Hepatocyte (in vitro differentiated cells): ENCODE results near the gene ADAMTS4.

Experiments used
- EZH2 ChIP-seq: fragments of 200-600 bp; sonication (generic); IDR thresholded peaks from 2 replicates; pipeline ENCODE4 v1.6.1; 2016; ENCODE audit warnings: antibody characterized with exemption, mild to moderate bottlenecking, borderline replicate concordance
- EZH2phosphoT487 ChIP-seq: fragments of 200-600 bp; sonication (generic); IDR thresholded peaks from one replicate; pipeline ENCODE4 v1.6.1; 2018; ENCODE audit warnings: antibody characterized with exemption, mild to moderate bottlenecking, low read depth, moderate library complexity; ENCODE audit not compliant: unreplicated experiment, severe bottlenecking
- TF ChIP-seq, protein P1 (sequence below): fragments of 200-600 bp; sonication (generic); IDR thresholded peaks from 2 replicates; pipeline ENCODE4 v1.5.1; 2016; ENCODE audit warnings: antibody characterized with exemption, mild to moderate bottlenecking; ENCODE audit not compliant: poor library complexity

GRCh38 chr1:161160671-161161145 is 38.1 kb downstream of the ADAMTS4 start:
- TF ChIP-seq, protein P1, sequence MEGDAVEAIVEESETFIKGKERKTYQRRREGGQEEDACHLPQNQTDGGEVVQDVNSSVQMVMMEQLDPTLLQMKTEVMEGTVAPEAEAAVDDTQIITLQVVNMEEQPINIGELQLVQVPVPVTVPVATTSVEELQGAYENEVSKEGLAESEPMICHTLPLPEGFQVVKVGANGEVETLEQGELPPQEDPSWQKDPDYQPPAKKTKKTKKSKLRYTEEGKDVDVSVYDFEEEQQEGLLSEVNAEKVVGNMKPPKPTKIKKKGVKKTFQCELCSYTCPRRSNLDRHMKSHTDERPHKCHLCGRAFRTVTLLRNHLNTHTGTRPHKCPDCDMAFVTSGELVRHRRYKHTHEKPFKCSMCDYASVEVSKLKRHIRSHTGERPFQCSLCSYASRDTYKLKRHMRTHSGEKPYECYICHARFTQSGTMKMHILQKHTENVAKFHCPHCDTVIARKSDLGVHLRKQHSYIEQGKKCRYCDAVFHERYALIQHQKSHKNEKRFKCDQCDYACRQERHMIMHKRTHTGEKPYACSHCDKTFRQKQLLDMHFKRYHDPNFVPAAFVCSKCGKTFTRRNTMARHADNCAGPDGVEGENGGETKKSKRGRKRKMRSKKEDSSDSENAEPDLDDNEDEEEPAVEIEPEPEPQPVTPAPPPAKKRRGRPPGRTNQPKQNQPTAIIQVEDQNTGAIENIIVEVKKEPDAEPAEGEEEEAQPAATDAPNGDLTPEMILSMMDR, result no peak
- TF ChIP-seq EZH2 (no peak), EZH2phosphoT487 (no peak)
